ENCODE data around the gene IQCF2.

DNA sequence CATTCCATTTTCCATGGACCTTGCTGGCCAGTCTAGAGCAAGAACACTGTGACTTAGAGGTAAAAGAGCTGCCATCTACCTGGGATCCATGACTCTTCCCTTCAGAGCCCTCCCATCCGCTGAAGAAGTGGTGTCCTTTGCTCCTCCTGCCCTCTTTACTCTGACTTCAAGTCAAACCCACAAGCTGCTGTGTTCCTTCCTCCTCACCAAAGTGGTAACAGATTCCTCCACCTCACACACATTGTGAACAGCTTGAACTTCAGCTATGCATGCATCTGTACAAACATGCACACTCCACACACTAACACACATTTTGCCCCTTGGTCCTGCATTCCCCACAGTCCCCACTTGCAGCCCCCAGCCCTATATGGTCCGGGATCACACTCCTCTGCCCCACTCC, 13.0 kb downstream of the IQCF2 start:
- TF ChIP-seq EZH2phosphoT487 (IDR thresholded peaks at IDR 0.05; ENCODE audit: low read depth) = no peak
- TF ChIP-seq, protein P1, sequence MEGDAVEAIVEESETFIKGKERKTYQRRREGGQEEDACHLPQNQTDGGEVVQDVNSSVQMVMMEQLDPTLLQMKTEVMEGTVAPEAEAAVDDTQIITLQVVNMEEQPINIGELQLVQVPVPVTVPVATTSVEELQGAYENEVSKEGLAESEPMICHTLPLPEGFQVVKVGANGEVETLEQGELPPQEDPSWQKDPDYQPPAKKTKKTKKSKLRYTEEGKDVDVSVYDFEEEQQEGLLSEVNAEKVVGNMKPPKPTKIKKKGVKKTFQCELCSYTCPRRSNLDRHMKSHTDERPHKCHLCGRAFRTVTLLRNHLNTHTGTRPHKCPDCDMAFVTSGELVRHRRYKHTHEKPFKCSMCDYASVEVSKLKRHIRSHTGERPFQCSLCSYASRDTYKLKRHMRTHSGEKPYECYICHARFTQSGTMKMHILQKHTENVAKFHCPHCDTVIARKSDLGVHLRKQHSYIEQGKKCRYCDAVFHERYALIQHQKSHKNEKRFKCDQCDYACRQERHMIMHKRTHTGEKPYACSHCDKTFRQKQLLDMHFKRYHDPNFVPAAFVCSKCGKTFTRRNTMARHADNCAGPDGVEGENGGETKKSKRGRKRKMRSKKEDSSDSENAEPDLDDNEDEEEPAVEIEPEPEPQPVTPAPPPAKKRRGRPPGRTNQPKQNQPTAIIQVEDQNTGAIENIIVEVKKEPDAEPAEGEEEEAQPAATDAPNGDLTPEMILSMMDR (IDR thresholded peaks at IDR 0.05; ENCODE audit: low read depth, low read length) = no peak

Measured in OCI-LY3 (cell line).